ENCODE measurements around the gene ICAM2.

ICAM2 gene

GRCh38 chr17:63966646-63967264 lies 53.7 kb downstream of the ICAM2 start:
- no peak for TF ChIP-seq CTCF (IDR thresholded peaks at IDR 0.05; ENCODE audit: extremely low read depth, missing control alignments)
- DNase-seq (ENCODE audit: low spot score) = peak; percentile 58

- TF ChIP-seq CTCF (IDR thresholded peaks at IDR 0.05; ENCODE audit: extremely low read depth, missing control alignments) = no peak
- no peak for DNase-seq (ENCODE audit: low spot score)
Observed at GRCh38 chr17:63963123-63963522, 57.3 kb downstream of the ICAM2 start.

GRCh38 chr17:63962298-63962744 lies 58.1 kb downstream of the ICAM2 start:
- TF ChIP-seq CTCF (IDR thresholded peaks at IDR 0.05; ENCODE audit: extremely low read depth, missing control alignments) = no peak
- no peak for DNase-seq (ENCODE audit: low spot score)

GRCh38 chr17:63961355-63962212 lies 58.8 kb downstream of the ICAM2 start:
- TF ChIP-seq CTCF (IDR thresholded peaks at IDR 0.05; ENCODE audit: extremely low read depth, missing control alignments) = no peak
- DNase-seq (ENCODE audit: low spot score) = peak; percentile 67

- no peak for TF ChIP-seq CTCF (IDR thresholded peaks at IDR 0.05; ENCODE audit: extremely low read depth, missing control alignments)
Observed at GRCh38 chr17:63960430-63960829, 60.0 kb downstream of the ICAM2 start.

GRCh38 chr17:63960006-63960405 lies 60.4 kb downstream of the ICAM2 start:
- TF ChIP-seq CTCF (IDR thresholded peaks at IDR 0.05; ENCODE audit: extremely low read depth, missing control alignments) = no peak

More at GRCh38 chr17:63960430-63960829, 60.0 kb downstream of the ICAM2 start:
- no peak for DNase-seq (ENCODE audit: low spot score)

GRCh38 chr17:63956296-63956920 lies 64.0 kb downstream of the ICAM2 start:
- TF ChIP-seq CTCF (IDR thresholded peaks at IDR 0.05; ENCODE audit: extremely low read depth, missing control alignments) = no peak
- DNase-seq (ENCODE audit: low spot score) = no peak

More at GRCh38 chr17:63960006-63960405, 60.4 kb downstream of the ICAM2 start:
- no peak for DNase-seq (ENCODE audit: low spot score)

Data from GM20000 (cell line).